NK-92 (cell line): Measurements from ENCODE around the gene DCAF11.
A peak's percentile ranks its signal among the peaks of the same experiment; 100 is the strongest.

Source experiments
- DNase-seq: peaks from one replicate; lab custom pipeline; 2025; ENCODE audit not compliant: unreplicated experiment; lab: John Stamatoyannopoulos, UW

DCAF11 gene

DNA sequence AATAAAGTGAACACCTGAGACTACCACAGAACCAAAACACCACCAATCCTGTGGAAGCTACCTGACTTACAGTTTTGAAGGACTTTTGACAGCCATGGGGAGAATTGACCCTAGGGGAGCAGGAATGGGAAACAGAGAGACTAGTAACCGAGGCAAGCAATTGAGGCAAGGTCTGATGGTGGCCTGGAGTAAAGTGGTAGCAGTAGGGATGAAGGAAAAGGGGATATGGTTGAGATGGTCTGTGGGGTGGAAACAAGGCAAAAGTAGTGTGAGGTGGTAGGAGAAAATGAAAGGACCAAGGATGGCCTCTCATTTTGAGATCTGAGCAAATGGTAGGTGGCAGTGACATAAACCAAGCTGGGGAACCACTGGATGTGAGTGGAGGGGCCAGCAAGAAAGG lies 42.3 kb downstream of the DCAF11 start:
- no peak for DNase-seq

DNA sequence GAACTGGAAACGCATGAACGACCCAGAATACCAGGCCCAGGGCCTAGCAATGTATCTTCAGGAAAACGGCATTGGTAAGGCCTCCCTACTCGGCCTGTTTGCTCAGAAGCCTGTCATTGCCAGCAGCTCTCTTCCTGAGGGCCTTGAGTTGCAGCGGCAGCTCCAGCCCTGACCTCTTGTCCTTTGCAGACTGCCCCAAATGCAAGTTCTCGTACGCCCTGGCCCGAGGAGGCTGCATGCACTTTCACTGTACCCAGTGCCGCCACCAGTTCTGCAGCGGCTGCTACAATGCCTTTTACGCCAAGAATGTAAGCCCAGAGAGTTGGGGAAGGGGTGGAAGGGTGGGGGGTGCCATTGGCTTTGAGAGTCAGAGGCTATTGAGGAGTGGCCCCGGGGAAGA lies 42.8 kb downstream of the DCAF11 start:
- no peak for DNase-seq

DNA sequence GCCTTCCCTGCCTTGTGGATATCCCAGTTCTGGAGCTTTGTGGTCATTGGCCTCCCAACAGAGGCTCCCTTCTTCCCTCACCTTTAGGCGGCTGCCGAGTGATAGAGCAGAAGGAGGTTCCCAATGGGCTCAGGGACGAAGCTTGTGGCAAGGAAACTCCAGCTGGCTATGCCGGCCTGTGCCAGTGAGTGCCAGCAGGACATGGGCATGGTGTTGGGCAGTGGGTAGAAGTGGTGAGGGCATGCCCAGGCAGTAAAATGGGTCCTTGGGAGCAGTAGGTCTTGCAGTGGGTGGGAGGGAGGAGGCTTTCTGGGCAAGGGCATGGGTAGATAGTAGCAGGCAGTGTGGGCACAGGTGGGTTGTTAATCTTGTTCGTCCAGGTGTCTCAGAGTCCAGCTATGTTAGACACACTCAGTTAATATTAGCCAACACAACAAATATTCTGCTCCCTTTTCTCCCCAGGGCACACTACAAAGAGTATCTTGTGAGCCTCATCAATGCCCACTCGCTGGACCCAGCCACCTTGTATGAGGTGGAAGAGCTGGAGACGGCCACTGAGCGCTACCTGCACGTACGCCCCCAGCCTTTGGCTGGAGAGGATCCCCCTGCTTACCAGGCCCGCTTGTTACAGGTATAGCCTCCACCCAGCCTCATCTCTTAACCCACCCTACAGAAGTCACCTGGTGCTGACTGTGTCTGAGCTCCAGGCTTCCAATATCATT lies 45.4 kb downstream of the DCAF11 start:
- DNase-seq: no peak

DNA sequence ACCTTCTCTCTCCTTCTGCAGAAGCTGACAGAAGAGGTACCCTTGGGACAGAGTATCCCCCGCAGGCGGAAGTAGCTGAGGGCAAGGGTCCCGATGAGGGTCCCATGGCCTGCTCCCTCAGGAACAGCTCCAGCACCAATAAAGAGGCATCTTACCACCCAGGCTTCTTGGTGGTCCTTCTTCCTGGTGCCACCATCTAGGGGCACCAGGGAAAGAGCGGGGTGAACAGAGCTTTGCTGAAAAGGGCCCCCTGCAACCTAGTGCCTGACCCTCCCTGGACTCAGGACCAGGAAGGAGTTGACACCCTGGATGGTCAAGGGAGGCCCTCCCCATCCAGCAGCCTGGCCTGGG lies 45.9 kb downstream of the DCAF11 start:
- DNase-seq: no peak

- peak; percentile 89 for DNase-seq
Measured at GRCh38 chr14:24160850-24161804, 46.5 kb downstream of the DCAF11 start, which contains the start of gene IRF9. Gene IRF9, plus strand, starts transcription at chr14:24161265. Its CDS starts 880 bp downstream, at chr14:24162145.

DNA sequence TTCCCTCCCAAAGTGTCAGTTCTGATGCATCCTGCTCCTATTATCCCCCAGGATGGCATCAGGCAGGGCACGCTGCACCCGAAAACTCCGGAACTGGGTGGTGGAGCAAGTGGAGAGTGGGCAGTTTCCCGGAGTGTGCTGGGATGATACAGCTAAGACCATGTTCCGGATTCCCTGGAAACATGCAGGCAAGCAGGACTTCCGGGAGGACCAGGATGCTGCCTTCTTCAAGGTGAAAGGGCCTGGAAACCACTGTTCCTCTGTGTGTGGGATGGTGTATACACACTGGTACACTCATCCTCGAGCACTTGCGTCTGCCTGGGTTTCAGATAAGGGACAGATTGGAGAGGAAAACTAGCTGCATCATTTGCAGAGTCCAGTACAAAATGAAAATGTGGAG lies 47.5 kb downstream of the DCAF11 start:
- DNase-seq: no peak

DNA sequence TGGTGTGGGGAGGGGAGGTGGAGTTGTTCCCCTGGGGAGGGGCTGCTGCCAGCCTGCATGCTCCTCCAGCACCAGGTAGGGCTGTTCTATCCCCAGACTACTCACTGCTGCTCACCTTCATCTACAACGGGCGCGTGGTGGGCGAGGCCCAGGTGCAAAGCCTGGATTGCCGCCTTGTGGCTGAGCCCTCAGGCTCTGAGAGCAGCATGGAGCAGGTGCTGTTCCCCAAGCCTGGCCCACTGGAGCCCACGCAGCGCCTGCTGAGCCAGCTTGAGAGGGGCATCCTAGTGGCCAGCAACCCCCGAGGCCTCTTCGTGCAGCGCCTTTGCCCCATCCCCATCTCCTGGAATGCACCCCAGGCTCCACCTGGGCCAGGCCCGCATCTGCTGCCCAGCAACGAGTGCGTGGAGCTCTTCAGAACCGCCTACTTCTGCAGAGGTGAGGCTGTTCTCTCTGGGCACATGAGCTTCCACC lies 50.0 kb downstream of the DCAF11 start:
- DNase-seq: no peak

DNA sequence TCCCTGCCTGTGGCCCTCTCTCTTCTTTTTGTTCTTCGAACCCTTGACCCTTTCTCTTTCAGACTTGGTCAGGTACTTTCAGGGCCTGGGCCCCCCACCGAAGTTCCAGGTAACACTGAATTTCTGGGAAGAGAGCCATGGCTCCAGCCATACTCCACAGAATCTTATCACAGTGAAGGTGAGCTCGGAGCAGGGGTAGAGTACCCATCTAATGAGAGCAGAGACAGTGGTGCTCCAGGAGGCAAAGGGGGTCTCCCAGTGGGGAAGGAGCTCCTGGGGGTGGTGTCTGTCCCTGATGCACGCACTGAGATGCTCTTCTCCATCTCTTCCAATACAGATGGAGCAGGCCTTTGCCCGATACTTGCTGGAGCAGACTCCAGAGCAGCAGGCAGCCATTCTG lies 51.2 kb downstream of the DCAF11 start:
- DNase-seq: no peak

- DNase-seq: no peak
Measured at GRCh38 chr14:24167469-24168114, 53.0 kb downstream of the DCAF11 start.

- peak; percentile 34 for DNase-seq
Measured at GRCh38 chr14:24171422-24172260, 57.1 kb downstream of the DCAF11 start, which contains the start of gene REC8. Gene REC8, plus strand, starts transcription at chr14:24172080. Its CDS starts 473 bp downstream, at chr14:24172553.

DNA sequence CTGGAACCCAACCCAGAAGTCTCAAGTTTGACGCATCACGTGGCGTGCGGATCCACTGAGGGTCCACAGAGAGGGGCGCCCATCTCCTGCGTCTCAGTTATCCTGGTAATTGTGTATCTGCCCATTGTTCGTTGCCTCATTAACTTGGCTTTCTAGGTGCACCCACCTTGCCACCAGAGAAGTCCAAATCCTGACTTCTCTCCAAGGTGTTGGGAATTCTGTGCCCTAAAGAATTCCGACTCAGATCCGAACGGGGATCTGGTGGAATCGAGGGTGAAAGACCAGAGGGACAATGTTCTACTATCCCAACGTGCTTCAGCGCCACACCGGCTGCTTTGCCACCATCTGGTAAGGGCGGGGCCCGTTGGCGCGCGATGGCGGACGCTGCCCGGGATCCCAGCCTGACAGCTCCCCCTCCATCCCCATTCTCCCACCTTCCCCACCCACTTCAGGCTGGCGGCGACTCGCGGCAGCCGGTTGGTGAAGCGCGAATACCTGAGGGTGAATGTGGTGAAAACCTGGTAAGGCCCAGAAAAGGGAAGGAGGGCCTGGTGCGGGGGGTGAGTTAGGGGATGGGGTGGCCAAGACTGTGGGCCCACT lies 57.8 kb downstream of the DCAF11 start:
- no peak for DNase-seq

DNA sequence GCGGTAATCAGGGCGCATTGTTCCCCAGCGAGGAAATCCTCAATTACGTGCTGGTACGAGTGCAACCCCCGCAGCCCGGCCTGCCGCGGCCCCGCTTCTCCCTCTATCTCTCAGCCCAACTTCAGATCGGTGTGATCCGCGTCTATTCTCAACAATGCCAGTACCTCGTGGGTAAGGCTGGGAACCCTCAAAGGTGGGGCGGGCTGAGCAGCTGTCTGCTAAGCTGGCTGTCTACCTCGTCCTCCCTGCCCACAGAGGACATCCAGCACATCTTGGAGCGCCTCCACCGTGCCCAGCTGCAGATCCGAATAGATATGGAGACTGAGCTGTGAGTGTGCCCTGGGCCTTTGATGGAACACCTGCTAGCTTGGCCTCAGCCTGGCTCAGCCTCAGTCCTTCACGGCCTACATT lies 58.3 kb downstream of the DCAF11 start:
- no peak for DNase-seq
